Measurements from ENCODE around the gene TRIOBP. TPM values are rescaled to one million over a fixed set of nuclear protein-coding genes. Genes with fewer than 3 reads are reported as not detected.
"Not testable (repeated sequence)": the region's sequence is repeated elsewhere in the genome, so short reads cannot be mapped to it uniquely, and the experiment has no call there.

The TRIOBP gene
- total and polyA plus RNA-seq, 12 donors: 34.7 to 115 (median 82.4) TPM

DNA sequence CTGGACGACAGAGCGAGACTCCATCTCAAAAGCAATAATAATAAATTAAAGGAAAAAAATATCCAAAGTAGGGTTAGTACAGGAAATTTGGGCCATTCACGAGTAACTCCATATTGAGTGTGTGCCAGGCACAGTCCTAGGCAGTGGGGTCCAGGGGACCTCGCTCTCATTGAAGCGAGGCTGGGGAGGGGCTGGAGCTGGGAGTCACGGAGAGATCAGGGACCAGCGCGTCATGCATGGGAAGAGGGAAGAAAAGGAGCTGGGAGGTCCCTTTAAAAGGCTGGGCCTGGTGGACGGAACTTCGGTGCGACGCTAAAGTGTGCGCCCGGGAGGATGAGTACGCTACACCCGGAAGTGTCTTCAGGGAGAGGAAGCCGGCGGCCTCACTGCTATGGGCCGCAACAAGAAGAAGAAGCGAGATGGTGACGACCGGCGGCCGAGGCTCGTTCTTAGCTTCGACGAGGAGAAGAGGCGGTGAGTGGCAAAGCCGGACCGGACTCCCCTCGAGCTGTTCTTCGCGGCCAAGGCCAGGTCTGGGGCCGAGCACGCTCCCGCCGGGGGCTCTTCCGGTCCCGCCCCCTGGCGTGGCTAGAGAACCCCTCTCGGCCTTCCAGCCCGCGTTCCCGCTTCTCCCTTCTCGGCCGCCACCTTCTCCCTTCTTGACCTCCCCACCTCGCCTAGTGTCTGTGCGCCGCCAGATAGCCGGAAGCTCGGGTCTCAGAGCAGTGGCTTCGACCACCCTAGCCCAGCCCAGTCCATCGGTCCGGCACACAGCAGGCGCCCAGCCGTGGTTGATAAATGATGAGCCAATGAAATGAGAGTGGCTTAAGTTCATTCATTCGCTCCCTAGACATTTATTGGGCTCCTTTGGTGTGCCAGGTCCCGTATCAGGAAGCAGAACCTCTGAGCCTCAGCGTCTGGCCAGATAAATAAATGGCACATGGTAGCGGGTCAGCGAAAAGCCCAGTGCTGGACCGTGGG is 10.6 kb upstream of the TRIOBP start, which contains the start of gene NOL12:
Gene NOL12, plus strand, starts transcription at position 342 of the 981 bp plus-strand sequence. Its CDS starts 50 bp downstream, at position 392.
- TF ChIP-seq, protein P1, sequence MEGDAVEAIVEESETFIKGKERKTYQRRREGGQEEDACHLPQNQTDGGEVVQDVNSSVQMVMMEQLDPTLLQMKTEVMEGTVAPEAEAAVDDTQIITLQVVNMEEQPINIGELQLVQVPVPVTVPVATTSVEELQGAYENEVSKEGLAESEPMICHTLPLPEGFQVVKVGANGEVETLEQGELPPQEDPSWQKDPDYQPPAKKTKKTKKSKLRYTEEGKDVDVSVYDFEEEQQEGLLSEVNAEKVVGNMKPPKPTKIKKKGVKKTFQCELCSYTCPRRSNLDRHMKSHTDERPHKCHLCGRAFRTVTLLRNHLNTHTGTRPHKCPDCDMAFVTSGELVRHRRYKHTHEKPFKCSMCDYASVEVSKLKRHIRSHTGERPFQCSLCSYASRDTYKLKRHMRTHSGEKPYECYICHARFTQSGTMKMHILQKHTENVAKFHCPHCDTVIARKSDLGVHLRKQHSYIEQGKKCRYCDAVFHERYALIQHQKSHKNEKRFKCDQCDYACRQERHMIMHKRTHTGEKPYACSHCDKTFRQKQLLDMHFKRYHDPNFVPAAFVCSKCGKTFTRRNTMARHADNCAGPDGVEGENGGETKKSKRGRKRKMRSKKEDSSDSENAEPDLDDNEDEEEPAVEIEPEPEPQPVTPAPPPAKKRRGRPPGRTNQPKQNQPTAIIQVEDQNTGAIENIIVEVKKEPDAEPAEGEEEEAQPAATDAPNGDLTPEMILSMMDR (IDR thresholded peaks at IDR 0.05): peak in 4 of 9 donors; percentile 3 to 24 (median 11)
- DNase-seq (peak; percentile 78 to 80), ATAC-seq (peak; percentile 90 to 96 (median 92))
- peaks cover 0 to 37% (median 18%) of the 10 kb centered on the region in 9 donors for H3K36me3 ChIP-seq
- WGBS, 2 donors: 2 to 3% methylated on average over 62 of the region's 62 CpGs
- peak within 1 kb of the TSS; percentile 64 to 96 (median 85) for H3K4me3 ChIP-seq
- H3K27ac ChIP-seq: peak within 1 kb of the TSS; percentile 69 to 95 (median 90)
- H3K9me3 ChIP-seq: no peaks in the 10 kb centered on the region
- intact Hi-C loops (cut with DNase I): loop anchor here in 2 of 10 donors (5.0 to 10.0 kb wide), 2 partner anchors 61 to 109 kb away; no protein-coding TSS in a partner anchor
- no peaks in the 10 kb centered on the region for H3K27me3 ChIP-seq
- H3K4me1 ChIP-seq: peaks cover 10 to 27% (median 21%) of the 10 kb centered on the region in 9 donors

DNA sequence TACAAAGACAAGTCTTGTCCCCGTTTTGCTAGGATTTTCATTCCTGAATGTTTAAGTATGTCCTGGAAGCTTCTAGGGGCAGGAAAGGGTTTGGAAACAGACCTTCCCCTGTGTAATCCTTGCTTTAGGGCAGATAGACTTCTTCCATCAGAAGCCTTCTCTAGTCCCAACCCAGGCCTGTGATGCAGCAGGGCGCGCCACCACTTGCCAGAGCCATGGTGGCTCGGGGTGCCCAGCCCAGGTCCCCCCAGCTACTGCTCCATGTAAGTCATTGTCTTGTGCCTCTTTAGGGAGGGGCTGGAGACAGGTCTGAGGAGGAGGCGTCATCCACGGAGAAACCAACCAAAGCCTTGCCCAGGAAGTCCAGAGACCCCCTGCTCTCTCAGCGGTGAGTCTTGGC is 6.4 kb upstream of the TRIOBP start:
- peaks cover 0 to 71% (median 45%) of the 10 kb centered on the region in 9 donors for H3K36me3 ChIP-seq
- DNase-seq (no peak), ATAC-seq (no peak)
- intact Hi-C loops (cut with DNase I): no loop called here
- no peaks in the 10 kb centered on the region for H3K27me3 ChIP-seq
- H3K9me3 ChIP-seq: no peaks in the 10 kb centered on the region
- H3K4me1 ChIP-seq: peaks cover 7 to 21% (median 16%) of the 10 kb centered on the region in 9 donors
- H3K4me3 ChIP-seq: no peak overlapping the region
- WGBS, 2 donors: 88 to 93% methylated on average over 7 of the region's 7 CpGs
- no peak overlapping the region for H3K27ac ChIP-seq
- TF ChIP-seq, protein P1 (IDR thresholded peaks at IDR 0.05): no peak

- WGBS, 2 donors: 88 to 93% methylated on average over 18 of the region's 18 CpGs
- Histone ChIP-seq H3K9me3 (no peaks in the 10 kb centered on the region), H3K27ac (no peak overlapping the region), H3K4me3 (no peak overlapping the region), H3K4me1 (peaks cover 7 to 23% (median 14%) of the 10 kb centered on the region in 9 donors), H3K36me3 (peaks cover 0 to 71% (median 45%) of the 10 kb centered on the region in 9 donors), H3K27me3 (no peaks in the 10 kb centered on the region)
- no peak for ATAC-seq
- intact Hi-C loops (cut with DNase I): no loop called here
- DNase-seq: no peak
- TF ChIP-seq, protein P1 (IDR thresholded peaks at IDR 0.05): no peak
These were observed 5.8 kb upstream of the TRIOBP start for GRCh38 chr22:37690901-37691504.

GRCh38 chr22:37692627-37693285 is 4.1 kb upstream of the TRIOBP start:
- no peak for DNase-seq
- TF ChIP-seq, protein P1 (IDR thresholded peaks at IDR 0.05): no peak
- intact Hi-C loops (cut with DNase I): no loop called here

DNA sequence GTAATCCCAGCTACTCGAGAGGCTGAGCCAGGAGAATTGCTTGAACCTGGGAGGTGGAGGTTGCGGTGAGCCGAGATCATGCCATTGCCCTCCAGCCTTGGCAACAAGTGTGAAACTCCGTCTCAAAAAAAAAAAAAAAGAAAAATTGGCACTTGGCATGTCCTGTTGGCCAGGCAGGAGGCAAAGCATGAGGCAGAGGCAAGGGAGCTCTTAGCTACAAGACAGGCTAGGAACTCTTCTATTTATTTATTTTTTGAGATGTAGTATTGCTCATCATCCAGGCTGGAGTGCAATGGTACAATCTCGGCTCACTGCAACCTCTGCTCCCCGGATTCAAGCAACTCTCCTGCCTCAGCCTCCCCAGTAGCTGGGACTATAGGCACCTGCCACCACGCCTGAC is 2.7 kb upstream of the TRIOBP start:
- WGBS, 2 donors: 93 to 94% methylated on average over 7 of the region's 7 CpGs
- intact Hi-C loops (cut with DNase I); DNase-seq; H3K4me3 ChIP-seq; ATAC-seq; H3K9me3 ChIP-seq; H3K27me3 ChIP-seq; H3K27ac ChIP-seq: not testable (repeated sequence)
- Histone ChIP-seq H3K36me3 (peaks cover 0 to 57% (median 39%) of the 10 kb centered on the region in 9 donors), H3K4me1 (peaks cover 0 to 18% (median 13%) of the 10 kb centered on the region in 9 donors)

More at GRCh38 chr22:37692627-37693285, 4.1 kb upstream of the TRIOBP start:
- H3K36me3 ChIP-seq: peaks cover 0 to 70% (median 45%) of the 10 kb centered on the region in 9 donors
- ATAC-seq: no peak
- no peaks in the 10 kb centered on the region for H3K27me3 ChIP-seq
- H3K27ac ChIP-seq: no peak overlapping the region
- H3K4me3 ChIP-seq: no peak overlapping the region
- H3K9me3 ChIP-seq: no peaks in the 10 kb centered on the region
- peaks cover 0 to 23% (median 13%) of the 10 kb centered on the region in 9 donors for H3K4me1 ChIP-seq
- WGBS, 2 donors: 91 to 93% methylated on average over 15 of the region's 15 CpGs

DNA sequence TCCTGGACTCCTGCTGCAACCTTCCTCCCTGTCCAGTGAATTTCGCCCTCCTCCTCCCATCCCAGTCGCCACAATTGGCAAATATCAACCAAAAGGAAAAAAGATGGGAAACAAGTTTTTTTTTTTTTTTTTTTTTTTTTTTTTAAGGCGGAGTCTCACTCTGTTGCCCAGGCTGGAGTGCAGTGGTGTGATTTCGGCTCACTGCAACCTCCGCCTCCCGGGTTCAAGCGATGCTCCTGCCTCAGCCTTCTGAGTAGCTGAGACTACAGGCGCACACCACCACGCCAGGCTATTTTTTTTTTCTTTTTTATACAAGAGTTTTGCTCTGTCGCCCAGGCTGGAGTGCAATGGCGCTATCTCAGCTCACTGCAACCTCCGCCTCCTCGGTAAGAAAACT is 590 bp upstream of the TRIOBP start:
- H3K27me3 ChIP-seq; DNase-seq; intact Hi-C loops (cut with DNase I); H3K9me3 ChIP-seq: not testable (repeated sequence)
- ATAC-seq: peak in 3 of 8 donors; percentile 5 to 14 (median 7)
- Histone ChIP-seq H3K4me1 (peaks cover 0 to 24% (median 13%) of the 10 kb centered on the region in 9 donors), H3K27ac (peak overlapping the region in 2 of 10 donors; percentile 26 to 52), H3K36me3 (peaks cover 0 to 36% (median 27%) of the 10 kb centered on the region in 9 donors), H3K4me3 (peak overlapping the region in 7 of 10 donors; percentile 11 to 44 (median 37))
- WGBS, 2 donors: 23 to 36% methylated on average over 13 of the region's 13 CpGs
